ENCODE measurements around the gene ATP2A3.

The ATP2A3 gene

GRCh38 chr17:3890082-3890877, 74.0 kb downstream of the ATP2A3 start:
- no peak for DNase-seq (ENCODE audit: low read depth)

- no peak for DNase-seq (ENCODE audit: low read depth)
Measured at GRCh38 chr17:3889325-3890012, 74.8 kb downstream of the ATP2A3 start.

DNA sequence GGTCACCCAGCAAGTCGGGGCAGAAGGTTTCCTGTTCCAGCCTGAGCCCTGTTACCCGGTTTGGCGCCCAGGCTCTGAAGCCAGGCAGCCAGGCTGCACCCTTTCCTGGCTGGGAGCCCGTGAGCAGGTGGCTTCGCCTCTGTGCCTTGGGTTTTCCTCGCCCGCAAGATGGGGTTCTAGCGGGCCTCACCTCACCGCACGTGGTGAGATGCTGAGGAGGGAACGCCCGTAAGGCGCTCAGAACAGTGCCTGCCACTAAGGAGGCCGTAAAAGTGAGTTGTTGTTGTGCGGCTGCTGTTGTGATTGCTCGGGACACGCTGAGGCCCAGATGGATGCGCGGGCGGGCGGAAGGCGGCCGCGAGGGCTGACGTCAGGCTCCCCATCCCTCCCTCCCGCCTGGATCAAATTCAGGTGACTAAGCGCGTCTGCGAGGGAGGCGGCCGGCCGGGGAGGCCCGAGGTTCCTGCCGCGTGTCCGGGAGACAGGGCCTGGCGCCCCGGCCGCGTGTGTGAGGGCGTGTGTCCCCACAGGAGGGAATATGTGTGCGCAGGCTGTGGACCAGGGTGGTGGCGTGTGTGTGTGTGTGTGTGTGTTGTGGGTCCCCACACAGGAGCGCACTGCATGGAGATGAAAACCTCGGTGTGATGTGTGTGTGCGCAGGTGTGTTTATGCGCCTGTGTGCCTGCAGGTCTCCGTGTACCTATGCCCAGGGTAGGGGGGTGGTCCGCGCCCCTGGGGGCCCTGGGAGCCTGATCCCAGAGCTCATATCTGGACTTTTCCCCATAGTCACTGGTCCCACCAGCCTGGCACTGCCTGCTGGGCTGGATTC, 75.7 kb downstream of the ATP2A3 start:
- DNase-seq (ENCODE audit: low read depth), result no peak

GRCh38 chr17:3887804-3888203, 76.4 kb downstream of the ATP2A3 start:
- no peak for DNase-seq (ENCODE audit: low read depth)

- no peak for DNase-seq (ENCODE audit: low read depth)
Measured at GRCh38 chr17:3887394-3887793, 76.8 kb downstream of the ATP2A3 start.

- no peak for DNase-seq (ENCODE audit: low read depth)
Measured at GRCh38 chr17:3886776-3887175, 77.5 kb downstream of the ATP2A3 start.

GRCh38 chr17:3885970-3886369, 78.3 kb downstream of the ATP2A3 start:
- DNase-seq (ENCODE audit: low read depth), result no peak

DNA sequence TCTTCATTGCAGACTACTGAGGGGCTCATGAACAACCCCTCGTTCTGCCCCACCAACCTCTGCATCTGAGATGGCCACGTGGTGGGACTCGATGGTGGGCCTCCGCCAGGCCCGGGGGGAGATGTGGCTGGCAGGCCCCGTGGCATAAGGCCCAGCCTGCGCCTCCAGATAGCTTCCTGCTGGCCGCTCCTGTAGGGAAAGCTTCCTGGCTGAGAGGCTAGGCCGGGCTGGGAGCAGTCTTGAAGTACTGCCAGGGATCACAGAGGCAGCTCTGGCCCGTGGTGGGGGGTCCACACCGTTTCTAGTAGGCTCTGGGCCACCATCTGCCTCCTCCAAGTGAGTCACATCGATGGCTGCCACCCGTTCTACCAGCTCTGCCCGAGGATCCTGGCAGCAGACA, 79.0 kb downstream of the ATP2A3 start:
- no peak for DNase-seq (ENCODE audit: low read depth)

GRCh38 chr17:3884188-3884587, 80.0 kb downstream of the ATP2A3 start:
- no peak for DNase-seq (ENCODE audit: low read depth)

DNA sequence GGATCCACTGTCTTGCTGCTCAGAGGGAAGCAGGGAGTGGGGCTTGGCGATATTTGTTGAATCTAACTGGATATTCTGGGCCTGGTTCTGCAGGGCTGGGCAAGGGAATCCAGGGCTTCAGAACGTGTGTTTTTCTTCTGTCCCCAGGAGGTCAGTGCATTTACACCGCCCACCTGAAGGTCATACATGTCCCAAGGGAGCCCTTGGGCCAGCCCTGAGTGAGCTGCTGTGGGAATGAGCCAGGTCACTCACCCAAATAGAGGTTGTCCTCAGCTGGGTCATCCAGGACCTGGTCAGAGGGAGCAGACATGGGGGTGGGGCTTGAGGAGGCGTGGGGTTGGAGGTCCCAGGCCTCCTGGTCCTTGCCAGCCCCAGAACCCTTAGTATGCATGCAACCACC, 82.0 kb downstream of the ATP2A3 start:
- no peak for DNase-seq (ENCODE audit: low read depth)

DNA sequence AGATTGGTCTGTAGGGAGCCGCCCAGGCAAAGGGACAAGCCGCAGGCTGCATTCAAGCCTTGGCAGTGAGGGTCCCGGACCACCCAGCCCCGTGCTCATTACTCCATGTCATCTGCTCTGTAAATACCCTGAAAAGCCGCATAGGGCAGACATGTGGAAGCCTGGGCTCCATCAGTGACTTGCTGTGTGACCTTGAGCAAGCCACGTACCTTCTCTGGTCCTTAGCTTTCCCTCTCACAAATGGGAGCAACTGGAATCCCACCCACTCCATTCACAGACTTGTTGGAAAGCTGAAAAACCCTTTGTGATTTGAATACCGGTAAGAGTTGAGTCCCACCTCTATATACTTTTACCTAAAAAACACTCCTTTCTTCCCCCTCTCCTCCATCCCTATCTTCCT, 83.3 kb downstream of the ATP2A3 start:
- no peak for DNase-seq (ENCODE audit: low read depth)

DNA sequence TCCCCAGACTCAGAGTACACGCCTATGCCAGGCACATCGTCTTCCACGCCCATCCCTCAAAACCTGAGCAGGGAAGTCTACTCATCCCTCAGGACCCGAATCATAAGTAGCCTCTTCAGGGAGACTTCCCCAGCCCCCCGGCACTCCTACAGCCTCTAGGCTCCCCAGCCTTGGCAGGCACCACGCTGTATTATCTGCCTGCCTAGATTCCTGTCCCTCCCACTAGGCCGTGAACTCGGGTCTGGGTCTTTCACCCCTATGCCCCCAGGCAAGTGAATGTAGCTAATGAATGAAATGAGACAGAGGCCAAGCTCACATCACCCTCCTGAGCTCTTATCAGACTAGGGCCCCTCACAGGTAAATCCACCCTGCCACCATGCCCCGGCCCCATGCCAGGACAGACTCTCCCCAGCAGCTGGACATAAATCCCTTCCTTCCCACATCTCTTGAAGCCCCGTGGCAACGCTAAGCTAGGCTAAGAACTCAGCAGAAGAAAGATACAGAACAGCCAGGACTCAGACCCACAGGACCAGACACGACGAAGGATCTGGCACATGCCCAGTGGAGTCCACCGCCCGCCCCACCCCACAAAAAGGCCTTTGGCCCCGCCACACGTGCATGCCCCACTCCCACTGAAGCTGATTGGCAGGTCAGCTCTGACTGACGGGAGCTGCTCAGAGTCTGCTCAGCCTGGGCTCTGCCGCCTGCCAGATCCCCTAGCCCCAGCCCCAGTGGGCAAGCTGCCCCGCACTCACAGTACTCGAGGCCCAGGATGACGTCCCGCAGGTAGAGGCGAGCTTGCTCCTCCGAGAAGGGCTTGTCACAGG, 84.4 kb downstream of the ATP2A3 start:
- DNase-seq (ENCODE audit: low read depth), result no peak

GRCh38 chr17:3879186-3879585, 85.1 kb downstream of the ATP2A3 start:
- DNase-seq (ENCODE audit: low read depth), result no peak

GRCh38 chr17:3877220-3877619, 87.0 kb downstream of the ATP2A3 start:
- no peak for DNase-seq (ENCODE audit: low read depth)

GRCh38 chr17:3875317-3875716, 88.9 kb downstream of the ATP2A3 start:
- DNase-seq (ENCODE audit: low read depth), result no peak
